A549 (cell line): Measurements from ENCODE around the gene ATG2A. TPM values are rescaled to one million over a fixed set of nuclear protein-coding genes. Genes with fewer than 3 reads are reported as not detected.
A peak's percentile ranks its signal among the peaks of the same experiment; 100 is the strongest.

Source experiments
- ATAC-seq, 2 experiments: fragments of 200-7000 bp in 1 of 2; fragments of >200 bp in 1 of 2; cut with Nextera tagmentation in 1 of 2; cut with Tn5 transposase in 1 of 2; 3 replicates each; pipeline versions ENCODE4 v1.8.0 to v1.9.1; 2018 to 2020; ENCODE audit warnings: mild to moderate bottlenecking in 1 of 2, moderate library complexity in 1 of 2
- CTCF ChIA-PET: fragments of 300-600 bp; sonication (Branson Sonifier 250); formaldehyde crosslinking; extraction: SDS; loops from one replicate; lab custom pipeline; 2021; ENCODE audit warnings: antibody characterized with exemption, inconsistent platforms; lab: Yijun Ruan, JAX
- POLR2A ChIA-PET: fragments of 350-600 bp; formaldehyde crosslinking; extraction: SDS; loops from one replicate; lab custom pipeline; 2021; ENCODE audit warnings: antibody characterized with exemption, inconsistent platforms; lab: Yijun Ruan, JAX
- DNase-seq, 2 experiments: peaks; one replicate each; pipeline versions ENCODE4 v3.0.0 to v3.0.0-alpha.2; 2011 to 2016; ENCODE audit warnings: low read depth in 1 of 2, low spot score in 1 of 2
- FAIRE-seq: peaks from 2 replicates; lab custom pipeline; 2011; peaks lifted over from hg19 to GRCh38; lab: Jason Lieb, UNC
- H3K27ac ChIP-seq, 2 experiments: fragments of >200 bp; sonication (Bioruptor Twin); formaldehyde crosslinking; 3 replicates each; pipeline ENCODE4 v1.5.1; 2016 to 2017
- H3K4me1 ChIP-seq: fragments of >200 bp; sonication (Bioruptor Twin); formaldehyde crosslinking; 3 replicates; pipeline ENCODE4 v1.6.1; 2016
- H3K4me2 ChIP-seq: fragments of >200 bp; sonication (Bioruptor Twin); formaldehyde crosslinking; 3 replicates; pipeline ENCODE4 v1.6.1; 2016
- H3K4me3 ChIP-seq: fragments of >200 bp; sonication (Bioruptor Twin); formaldehyde crosslinking; 3 replicates; pipeline ENCODE4 v1.5.1; 2016
- H3K9me3 ChIP-seq: fragments of >200 bp; sonication (Bioruptor Twin); formaldehyde crosslinking; 3 replicates; pipeline ENCODE4 v1.6.1; 2016
- EHF ChIP-seq: fragments of 250-450 bp; sonication (Bioruptor Pico); IDR thresholded peaks from 2 replicates; pipeline ENCODE4 v1.5.0; 2020; ENCODE audit warnings: mild to moderate bottlenecking
- EHMT2 ChIP-seq: fragments of 200-600 bp; sonication (generic); IDR thresholded peaks from 2 replicates; pipeline ENCODE4 v1.6.1; 2016; ENCODE audit warnings: antibody characterized with exemption, low read depth, mild to moderate bottlenecking, moderate library complexity
- ESRRA ChIP-seq: fragments of 150-350 bp; IDR thresholded peaks from 2 replicates; pipeline ENCODE4 v1.6.1; 2014; ENCODE audit warnings: mild to moderate bottlenecking, low read length, borderline replicate concordance
- FOSB ChIP-seq: fragments of 250-450 bp; sonication (Bioruptor Pico); IDR thresholded peaks from 2 replicates; pipeline ENCODE4 v1.5.0; 2020; ENCODE audit warnings: mild to moderate bottlenecking, moderate library complexity
- GATA3 ChIP-seq: IDR thresholded peaks from 2 replicates; pipeline ENCODE4 v1.6.1; 2012; ENCODE audit warnings: borderline replicate concordance
- HOXB5 ChIP-seq: fragments of 250-450 bp; sonication (Bioruptor Pico); IDR thresholded peaks from 2 replicates; pipeline ENCODE4 v1.5.0; 2020; ENCODE audit warnings: mild to moderate bottlenecking, moderate library complexity
- JUN ChIP-seq, 2 experiments: fragments of >200 bp; sonication (Bioruptor Twin); formaldehyde crosslinking; IDR thresholded peaks; 2 replicates in 1 of 2; 3 replicates in 1 of 2; pipeline ENCODE4 v1.6.1; 2016 to 2017
- KDM1A ChIP-seq: fragments of 200-600 bp; sonication (generic); IDR thresholded peaks from 2 replicates; pipeline ENCODE4 v1.6.1; 2016; ENCODE audit warnings: low read depth, mild to moderate bottlenecking
- MAFK ChIP-seq: fragments of 450-650 bp; IDR thresholded peaks from 2 replicates; pipeline ENCODE4 v1.6.1; 2014; ENCODE audit not compliant: partially characterized antibody
- MAZ ChIP-seq: fragments of 150-350 bp; IDR thresholded peaks from 2 replicates; pipeline ENCODE4 v1.6.1; 2014; ENCODE audit warnings: antibody characterized with exemption, low read depth, low read length, borderline replicate concordance
- NPAS2 ChIP-seq: fragments of 250-450 bp; sonication (Bioruptor Pico); IDR thresholded peaks from 2 replicates; pipeline ENCODE4 v1.8.0; 2022; ENCODE audit warnings: mild to moderate bottlenecking, moderate library complexity, borderline replicate concordance
- POLR2A ChIP-seq: IDR thresholded peaks from 2 replicates; pipeline ENCODE4 v1.6.1; 2012; ENCODE audit warnings: mild to moderate bottlenecking, low read length
- POLR2AphosphoS2 ChIP-seq: conservative IDR thresholded peaks from 2 replicates; pipeline ENCODE4 v1.6.1; 2012; ENCODE audit warnings: low read length, improper control_type of control experiment, inconsistent platforms
- RAD21 ChIP-seq, 2 experiments: fragments of >200 bp in 1 of 2; sonication (Bioruptor Twin) in 1 of 2; formaldehyde crosslinking in 1 of 2; IDR thresholded peaks in 1 of 2; conservative IDR thresholded peaks in 1 of 2; 2 replicates in 1 of 2; 3 replicates in 1 of 2; pipeline ENCODE4 v1.6.1; 2012 to 2018; ENCODE audit warnings: inconsistent platforms in 1 of 2
- RARB ChIP-seq: fragments of 250-450 bp; sonication (Bioruptor Pico); IDR thresholded peaks from 2 replicates; pipeline ENCODE4 v1.8.0; 2021; ENCODE audit warnings: mild to moderate bottlenecking, moderate library complexity
- SMC3 ChIP-seq: fragments of >200 bp; sonication (Bioruptor Twin); formaldehyde crosslinking; IDR thresholded peaks from 3 replicates; pipeline ENCODE4 v1.6.1; 2018; ENCODE audit warnings: inconsistent platforms
- TP53 ChIP-seq: fragments of 250-450 bp; sonication (Bioruptor Pico); IDR thresholded peaks from 2 replicates; pipeline ENCODE4 v1.5.0; 2021; ENCODE audit warnings: mild to moderate bottlenecking, moderate library complexity
- ZFP36 ChIP-seq: fragments of 450-650 bp; IDR thresholded peaks from 2 replicates; pipeline ENCODE4 v1.6.1; 2014; ENCODE audit warnings: borderline replicate concordance; ENCODE audit not compliant: partially characterized antibody
- ZSCAN20 ChIP-seq: fragments of 250-450 bp; sonication (Bioruptor Pico); IDR thresholded peaks from 2 replicates; pipeline ENCODE4 v1.8.0; 2022; ENCODE audit warnings: mild to moderate bottlenecking, moderate library complexity
- WGBS: methylation state at CpG from one replicate; pipeline ENCODE4 v1.1.6; 2017; ENCODE audit errors: missing lambda C conversion rate; 5-methylcytosine and 5-hydroxymethylcytosine counted together
- polyA plus RNA-seq, 4 experiments: library from polyadenylated mRNA; depleted of rRNA in 3 of 4; stranded (reverse); fragments of >200 nt; fragmentation: RNase III in 1 of 4; extraction: RNeasy Plus Mini Kit Qiagen cat#74134 plus additional on column Dnase treatment in 1 of 4; gene quantifications; 2 replicates in 3 of 4; 3 replicates in 1 of 4; pipeline ENCODE4 v1.2.3, GENCODE V29; 2011 to 2017
- TF ChIP-seq, protein P1 (sequence below): fragments of >200 bp; sonication (Bioruptor Twin); formaldehyde crosslinking; IDR thresholded peaks from 2 replicates; pipeline ENCODE4 v1.6.1; 2016
- TF ChIP-seq, protein P2 (sequence below): IDR thresholded peaks from 2 replicates; pipeline ENCODE4 v1.6.1; 2012
- TF ChIP-seq, protein P3 (sequence below): fragments of >200 bp; sonication (Bioruptor Twin); formaldehyde crosslinking; IDR thresholded peaks from 3 replicates; pipeline ENCODE4 v1.6.1; 2016
- TF ChIP-seq, protein P4 (sequence below): IDR thresholded peaks from 2 replicates; pipeline ENCODE4 v1.6.1; 2012
- TF ChIP-seq, protein P5 (sequence below): fragments of 450-650 bp; IDR thresholded peaks from 2 replicates; pipeline ENCODE4 v1.6.1; 2014; ENCODE audit warnings: antibody characterized with exemption
- TF ChIP-seq, protein P6 (sequence below): fragments of 250-450 bp; sonication (Bioruptor Pico); IDR thresholded peaks from 2 replicates; pipeline ENCODE4 v1.5.0; 2020; ENCODE audit warnings: low read depth, mild to moderate bottlenecking, moderate library complexity

The ATG2A gene
- polyA plus RNA-seq, 2 of the 4 experiments (the other 2 are of a cell fraction): 3.1 to 13.4 TPM

DNA sequence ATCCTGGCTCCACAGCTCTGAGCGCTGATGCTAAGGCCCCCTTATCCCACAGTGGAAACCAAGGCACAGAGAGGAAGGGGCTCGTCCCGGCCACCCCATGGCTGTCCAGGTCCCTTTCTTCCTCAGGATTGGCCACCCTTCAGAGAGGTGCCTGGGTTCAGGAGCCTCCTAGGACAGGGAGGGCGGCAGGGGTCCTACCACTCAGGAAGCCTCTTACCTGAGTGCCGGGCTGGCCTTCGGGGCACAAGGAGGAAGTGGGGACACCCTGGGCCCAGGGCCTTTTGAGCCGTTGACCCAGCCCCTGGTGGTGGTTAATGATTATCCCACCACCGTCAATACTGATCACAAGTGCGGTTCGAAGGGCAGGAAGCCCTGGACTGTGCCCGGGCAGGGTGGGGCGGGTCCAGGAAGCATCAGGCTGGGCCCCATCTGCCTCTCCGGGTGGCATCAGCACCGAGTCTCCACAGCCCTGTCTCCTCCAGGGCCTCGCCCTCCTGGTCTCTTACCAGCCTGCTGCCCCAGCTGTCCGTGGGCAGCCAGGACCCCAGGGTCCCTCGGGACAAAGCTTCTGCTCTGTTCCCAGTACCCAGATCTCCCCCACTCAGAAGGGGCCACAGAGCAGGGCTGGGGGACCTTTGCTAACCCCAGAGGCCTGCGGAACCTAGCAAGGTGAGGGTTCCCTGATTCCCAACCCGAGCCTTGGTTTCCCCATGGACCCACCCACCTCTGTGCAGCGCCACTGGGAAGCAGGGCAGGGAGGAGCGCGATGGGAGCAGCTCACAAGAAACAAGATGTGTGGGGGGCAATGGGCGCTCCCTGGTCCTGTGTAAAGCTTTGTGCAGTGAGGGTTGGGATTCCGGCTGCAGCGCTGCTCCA is 23.6 kb downstream of the ATG2A start:
- FAIRE-seq: no peak
- POLR2A ChIA-PET: interaction anchor here (0.8 to 2.1 kb wide), 4 partner anchors 15 to 45 kb away, joined by 3 to 6 read pairs (median 3); partner anchors contain the start of gene EHD1
- H3K9me3 ChIP-seq: no peaks in the 10 kb centered on the region
- peaks cover 62% of the 10 kb centered on the region for H3K4me1 ChIP-seq
- DNase-seq: peak; percentile 60 to 81
- peak; percentile 14 to 61; a peak in 5 of 6 replicates for ATAC-seq
- peak overlapping the region; percentile 85 for H3K4me2 ChIP-seq
- 21% methylated on average over 13 of the region's 25 CpGs for WGBS
- TF ChIP-seq POLR2A: peak; percentile 68
- TF ChIP-seq, protein P1, sequence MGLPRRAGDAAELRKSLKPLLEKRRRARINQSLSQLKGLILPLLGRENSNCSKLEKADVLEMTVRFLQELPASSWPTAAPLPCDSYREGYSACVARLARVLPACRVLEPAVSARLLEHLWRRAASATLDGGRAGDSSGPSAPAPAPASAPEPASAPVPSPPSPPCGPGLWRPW: no peak
- no peak for TF ChIP-seq HOXB5 (CRISPR knock-in tag)
- TF ChIP-seq SMC3: no peak
- TF ChIP-seq, protein P2, sequence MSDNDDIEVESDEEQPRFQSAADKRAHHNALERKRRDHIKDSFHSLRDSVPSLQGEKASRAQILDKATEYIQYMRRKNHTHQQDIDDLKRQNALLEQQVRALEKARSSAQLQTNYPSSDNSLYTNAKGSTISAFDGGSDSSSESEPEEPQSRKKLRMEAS: peak; percentile 43; the same call in 1 of the 2 replicates
- TF ChIP-seq ZFP36: no peak
- no peak for TF ChIP-seq GATA3
- no peak for TF ChIP-seq TP53 (CRISPR knock-in tag)
- TF ChIP-seq NPAS2 (CRISPR knock-in tag): no peak
- no peak for TF ChIP-seq MAZ
- no peak for TF ChIP-seq MAFK
- no peak for TF ChIP-seq KDM1A
- no peak for TF ChIP-seq FOSB
- TF ChIP-seq, protein P3, sequence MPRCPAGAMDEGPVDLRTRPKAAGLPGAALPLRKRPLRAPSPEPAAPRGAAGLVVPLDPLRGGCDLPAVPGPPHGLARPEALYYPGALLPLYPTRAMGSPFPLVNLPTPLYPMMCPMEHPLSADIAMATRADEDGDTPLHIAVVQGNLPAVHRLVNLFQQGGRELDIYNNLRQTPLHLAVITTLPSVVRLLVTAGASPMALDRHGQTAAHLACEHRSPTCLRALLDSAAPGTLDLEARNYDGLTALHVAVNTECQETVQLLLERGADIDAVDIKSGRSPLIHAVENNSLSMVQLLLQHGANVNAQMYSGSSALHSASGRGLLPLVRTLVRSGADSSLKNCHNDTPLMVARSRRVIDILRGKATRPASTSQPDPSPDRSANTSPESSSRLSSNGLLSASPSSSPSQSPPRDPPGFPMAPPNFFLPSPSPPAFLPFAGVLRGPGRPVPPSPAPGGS: peak; percentile 52; the same call in 2 of the 3 replicates
- no peak for TF ChIP-seq RARB (CRISPR knock-in tag)
- TF ChIP-seq RAD21 (conservative IDR thresholded peaks at IDR 0.05 in 1 of 2, IDR thresholded peaks at IDR 0.05 in 1 of 2): no peak
- TF ChIP-seq ZSCAN20 (CRISPR knock-in tag): no peak
- TF ChIP-seq EHMT2: no peak
- no peak for TF ChIP-seq EHF (CRISPR knock-in tag)
- TF ChIP-seq, protein P4, sequence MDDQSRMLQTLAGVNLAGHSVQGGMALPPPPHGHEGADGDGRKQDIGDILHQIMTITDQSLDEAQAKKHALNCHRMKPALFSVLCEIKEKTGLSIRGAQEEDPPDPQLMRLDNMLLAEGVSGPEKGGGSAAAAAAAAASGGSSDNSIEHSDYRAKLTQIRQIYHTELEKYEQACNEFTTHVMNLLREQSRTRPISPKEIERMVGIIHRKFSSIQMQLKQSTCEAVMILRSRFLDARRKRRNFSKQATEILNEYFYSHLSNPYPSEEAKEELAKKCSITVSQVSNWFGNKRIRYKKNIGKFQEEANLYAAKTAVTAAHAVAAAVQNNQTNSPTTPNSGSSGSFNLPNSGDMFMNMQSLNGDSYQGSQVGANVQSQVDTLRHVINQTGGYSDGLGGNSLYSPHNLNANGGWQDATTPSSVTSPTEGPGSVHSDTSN: 0 out of 2 replicates have a peak, but pooled peaks have one; percentile 26
- TF ChIP-seq, protein P5, sequence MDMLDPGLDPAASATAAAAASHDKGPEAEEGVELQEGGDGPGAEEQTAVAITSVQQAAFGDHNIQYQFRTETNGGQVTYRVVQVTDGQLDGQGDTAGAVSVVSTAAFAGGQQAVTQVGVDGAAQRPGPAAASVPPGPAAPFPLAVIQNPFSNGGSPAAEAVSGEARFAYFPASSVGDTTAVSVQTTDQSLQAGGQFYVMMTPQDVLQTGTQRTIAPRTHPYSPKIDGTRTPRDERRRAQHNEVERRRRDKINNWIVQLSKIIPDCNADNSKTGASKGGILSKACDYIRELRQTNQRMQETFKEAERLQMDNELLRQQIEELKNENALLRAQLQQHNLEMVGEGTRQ: no peak
- TF ChIP-seq POLR2AphosphoS2: no peak
- no peak for TF ChIP-seq ESRRA
- peak in 1 of 2 experiments; percentile 65; a peak in 3 of 5 replicates for TF ChIP-seq JUN (IDR thresholded peaks at IDR 0.05)
- TF ChIP-seq, protein P6, sequence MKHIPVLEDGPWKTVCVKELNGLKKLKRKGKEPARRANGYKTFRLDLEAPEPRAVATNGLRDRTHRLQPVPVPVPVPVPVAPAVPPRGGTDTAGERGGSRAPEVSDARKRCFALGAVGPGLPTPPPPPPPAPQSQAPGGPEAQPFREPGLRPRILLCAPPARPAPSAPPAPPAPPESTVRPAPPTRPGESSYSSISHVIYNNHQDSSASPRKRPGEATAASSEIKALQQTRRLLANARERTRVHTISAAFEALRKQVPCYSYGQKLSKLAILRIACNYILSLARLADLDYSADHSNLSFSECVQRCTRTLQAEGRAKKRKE (CRISPR knock-in tag): no peak
- peak overlapping the region; percentile 49 for H3K4me3 ChIP-seq
- CTCF ChIA-PET: interaction anchor here (0.6 to 31.5 kb wide), 34 partner anchors 11 to 524 kb away, joined by 3 to 1607 read pairs (median 4); partner anchors contain the start of genes ARL2, ATG2A, BATF2 and CDC42BPG
- peak overlapping the region; percentile 92 to 97 for H3K27ac ChIP-seq
